ENCODE measurements around the gene GPR176.

Gene GPR176

DNA sequence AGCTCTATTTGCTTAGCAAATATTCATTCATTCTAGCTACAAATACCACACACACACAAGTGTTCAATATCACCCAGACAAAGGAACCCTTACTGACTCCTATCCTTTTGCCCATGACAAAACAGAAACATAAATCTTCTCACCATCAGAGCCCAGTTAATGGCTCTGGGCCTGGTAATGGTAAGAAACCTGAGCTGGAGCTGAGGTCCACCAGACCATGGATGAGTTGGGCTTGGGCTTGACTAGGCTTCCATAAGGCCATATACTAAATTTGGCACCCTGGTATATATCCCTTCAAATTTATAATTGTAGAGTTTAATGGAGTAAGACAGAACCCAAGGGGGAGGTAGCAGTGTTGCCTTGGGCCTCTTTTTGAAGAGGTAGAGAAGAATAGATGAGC, 29.4 kb downstream of the GPR176 start:
- no peak for DNase-seq (ENCODE audit: low spot score)

GRCh38 chr15:39889601-39890000, 30.5 kb downstream of the GPR176 start:
- DNase-seq (ENCODE audit: low spot score): no peak

- peak; percentile 1 for DNase-seq (ENCODE audit: low spot score)
Observed at GRCh38 chr15:39888809-39889208, 31.3 kb downstream of the GPR176 start.

DNA sequence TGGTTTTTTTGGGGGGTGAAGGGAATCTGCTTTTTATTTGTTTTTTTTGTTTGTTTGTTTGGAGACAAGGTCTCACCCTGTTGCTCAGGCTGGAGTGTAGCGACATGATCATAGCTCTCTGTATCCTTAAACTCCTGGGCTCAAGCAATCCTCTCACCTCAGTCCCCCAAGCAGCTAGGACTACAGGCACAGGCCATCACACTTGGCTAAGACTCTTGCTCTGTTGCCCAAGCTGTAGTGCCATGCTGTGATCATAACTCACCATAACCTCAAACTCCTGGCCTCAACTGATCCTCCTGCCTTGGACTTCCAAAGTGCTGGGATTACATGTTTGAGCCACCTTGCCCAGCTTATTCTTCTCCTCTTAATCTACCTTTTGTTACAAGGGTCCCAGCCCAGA, 31.8 kb downstream of the GPR176 start:
- no peak for DNase-seq (ENCODE audit: low spot score)

DNA sequence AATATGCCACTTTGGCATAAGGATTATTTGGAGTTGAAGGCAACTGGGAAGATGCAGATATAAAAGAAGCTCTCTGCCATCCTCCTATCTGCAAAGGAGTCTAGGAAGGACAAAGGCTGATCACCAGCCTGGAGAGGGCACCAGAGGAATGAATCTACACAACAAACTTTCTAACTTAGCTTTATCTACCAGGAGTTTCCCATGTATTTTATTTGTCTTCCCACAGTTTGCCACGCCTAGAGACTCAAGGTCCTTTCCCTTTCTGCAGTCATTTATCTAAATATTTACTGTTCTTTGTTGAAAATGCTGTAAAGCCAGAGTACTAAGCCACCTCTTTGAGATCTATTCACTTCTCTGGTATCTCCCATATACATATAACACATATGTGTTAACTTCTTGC, 32.2 kb downstream of the GPR176 start:
- peak; percentile 56 for DNase-seq (ENCODE audit: low spot score)

DNA sequence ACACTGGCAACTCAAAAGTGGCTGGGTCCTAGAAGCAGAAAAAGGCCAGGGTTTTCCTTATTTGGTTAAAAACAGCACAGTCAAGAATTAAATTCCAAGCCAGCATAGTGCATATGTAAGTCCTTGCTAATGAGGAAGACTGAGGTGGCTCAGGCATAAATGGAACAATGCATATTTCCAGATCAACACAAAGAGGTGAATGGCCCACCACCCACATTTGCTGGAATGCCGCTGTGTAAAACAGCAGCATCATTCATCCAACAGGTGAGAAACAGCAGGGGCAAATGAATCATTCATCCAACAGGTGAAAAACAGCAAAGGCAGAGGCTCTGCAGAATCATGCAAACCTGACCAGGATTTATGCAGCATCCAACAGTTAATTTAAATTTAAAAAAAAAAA, 32.9 kb downstream of the GPR176 start:
- DNase-seq (ENCODE audit: low spot score): no peak

GRCh38 chr15:39886418-39886817, 33.6 kb downstream of the GPR176 start:
- no peak for DNase-seq (ENCODE audit: low spot score)

- DNase-seq (ENCODE audit: low spot score): no peak
Observed at GRCh38 chr15:39885099-39885777, 34.8 kb downstream of the GPR176 start.

DNA sequence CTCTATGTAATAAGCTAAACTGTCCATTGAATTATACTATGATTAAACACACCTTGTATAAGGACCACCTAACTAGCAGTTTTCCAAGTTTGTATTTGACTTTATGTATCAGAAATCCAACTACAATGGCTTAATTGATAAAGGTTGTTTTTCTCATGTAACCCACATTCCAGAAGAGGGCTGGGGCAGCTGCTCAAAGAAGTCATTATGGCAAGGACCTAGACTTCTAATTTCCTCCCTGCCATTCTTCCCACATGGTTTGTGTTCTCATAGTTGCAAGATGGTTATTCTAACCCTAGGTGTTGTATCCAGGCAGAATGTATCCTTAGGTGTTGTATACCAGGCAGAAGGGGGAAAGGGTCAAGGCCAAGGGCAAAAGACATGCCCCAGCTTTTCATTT, 35.7 kb downstream of the GPR176 start:
- DNase-seq (ENCODE audit: low spot score): no peak

GRCh38 chr15:39882602-39883001, 37.5 kb downstream of the GPR176 start:
- DNase-seq (ENCODE audit: low spot score): no peak

DNA sequence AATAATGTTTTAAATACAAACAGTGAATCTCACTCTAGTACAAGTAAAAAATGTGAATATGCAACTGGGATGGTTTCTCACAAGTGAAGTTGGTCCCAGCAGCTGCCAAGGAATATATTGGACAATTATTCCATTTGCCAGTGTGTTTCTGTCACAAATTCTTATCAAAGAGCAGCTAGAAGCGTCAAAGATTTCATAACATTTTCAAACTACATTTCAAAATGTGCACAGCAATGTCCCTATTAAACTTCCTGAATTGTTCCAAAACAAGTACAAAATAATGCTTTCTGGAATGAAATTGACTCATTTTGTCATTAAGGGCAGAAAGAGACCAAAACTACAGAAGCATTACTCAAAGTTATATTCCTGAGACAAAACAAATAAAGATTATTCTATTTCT, 38.3 kb downstream of the GPR176 start:
- DNase-seq (ENCODE audit: low spot score): no peak

GRCh38 chr15:39880718-39881387, 39.2 kb downstream of the GPR176 start:
- no peak for DNase-seq (ENCODE audit: low spot score)

GRCh38 chr15:39878406-39878785, 41.7 kb downstream of the GPR176 start:
- DNase-seq (ENCODE audit: low spot score): no peak

DNA sequence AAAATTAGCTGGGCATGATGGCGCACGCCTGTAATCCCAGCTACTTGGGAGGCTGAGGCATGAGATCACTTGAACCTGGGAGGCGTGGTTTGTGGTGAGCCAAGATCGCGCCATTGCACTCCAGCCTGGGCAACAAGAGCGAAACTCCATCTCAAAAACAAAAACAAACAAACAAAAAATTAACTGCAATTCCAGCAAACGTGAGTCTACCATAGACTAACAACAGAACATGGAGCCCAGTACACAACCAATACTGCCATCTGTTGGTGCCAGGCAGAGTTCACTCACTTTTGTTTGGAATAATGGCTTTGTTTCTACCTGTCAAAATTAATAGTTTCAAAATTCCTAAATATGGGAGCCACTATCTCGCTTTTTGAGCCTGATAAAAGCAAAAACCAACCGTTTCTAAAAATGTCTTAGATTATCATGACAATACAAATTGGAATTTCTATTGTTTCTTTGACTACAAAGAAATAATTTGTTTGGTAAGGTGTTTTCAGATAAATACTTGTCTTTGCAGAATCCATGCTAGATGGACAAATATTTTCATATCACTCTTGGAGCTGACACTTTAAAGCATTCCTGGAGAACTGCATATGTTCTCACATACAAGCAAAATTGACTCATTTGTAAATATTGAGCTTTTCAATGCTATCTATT, 45.0 kb downstream of the GPR176 start:
- DNase-seq (ENCODE audit: low spot score): peak; percentile 55

- no peak for DNase-seq (ENCODE audit: low spot score)
Observed at GRCh38 chr15:39873978-39874377, 46.1 kb downstream of the GPR176 start.

GRCh38 chr15:39870537-39870936, 49.5 kb downstream of the GPR176 start:
- DNase-seq (ENCODE audit: low spot score): no peak

- no peak for DNase-seq (ENCODE audit: low spot score)
Observed at GRCh38 chr15:39869858-39870515, 50.1 kb downstream of the GPR176 start.

- no peak for DNase-seq (ENCODE audit: low spot score)
Observed at GRCh38 chr15:39869254-39869653, 50.8 kb downstream of the GPR176 start.

GRCh38 chr15:39868396-39868795, 51.7 kb downstream of the GPR176 start:
- DNase-seq (ENCODE audit: low spot score): no peak

DNA sequence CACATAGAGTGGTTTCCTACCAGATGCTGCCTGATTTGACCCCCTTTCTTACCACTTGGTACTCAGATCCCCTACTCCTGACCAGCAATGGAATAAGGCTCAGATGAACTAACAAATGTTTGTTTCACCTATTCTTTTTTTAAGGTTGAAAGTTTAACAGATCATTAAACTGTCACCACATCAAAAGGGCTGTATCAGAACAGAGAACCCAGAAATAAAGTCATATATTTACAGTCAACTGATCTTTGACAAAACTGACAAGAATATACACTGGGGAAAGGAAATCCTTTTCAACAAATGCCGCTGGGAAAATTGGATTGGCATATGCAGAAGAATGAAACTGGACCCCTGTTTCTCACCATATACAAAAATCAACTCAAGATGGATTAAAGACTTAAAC, 56.0 kb downstream of the GPR176 start:
- no peak for DNase-seq (ENCODE audit: low spot score)

DNA sequence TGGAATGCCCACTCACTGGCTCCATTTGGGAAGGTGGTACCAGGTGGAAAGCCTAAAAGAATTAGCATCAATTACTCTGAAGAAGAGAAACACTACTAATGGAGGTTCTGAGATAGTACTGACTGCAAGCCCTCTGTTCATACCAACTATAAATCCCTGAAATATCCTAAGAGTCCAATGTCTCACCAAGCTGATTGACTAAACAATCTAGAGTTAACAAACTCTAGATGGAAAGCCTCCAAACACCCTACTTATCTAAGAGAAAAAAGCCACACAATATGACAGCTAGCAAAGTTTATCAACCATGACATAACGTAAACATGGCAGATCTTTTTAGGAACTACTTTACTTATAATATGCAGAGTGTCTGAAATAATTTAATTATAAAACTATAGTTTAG, 59.2 kb downstream of the GPR176 start:
- DNase-seq (ENCODE audit: low spot score): no peak

GRCh38 chr15:39860200-39860599, 59.9 kb downstream of the GPR176 start:
- DNase-seq (ENCODE audit: low spot score): no peak

DNA sequence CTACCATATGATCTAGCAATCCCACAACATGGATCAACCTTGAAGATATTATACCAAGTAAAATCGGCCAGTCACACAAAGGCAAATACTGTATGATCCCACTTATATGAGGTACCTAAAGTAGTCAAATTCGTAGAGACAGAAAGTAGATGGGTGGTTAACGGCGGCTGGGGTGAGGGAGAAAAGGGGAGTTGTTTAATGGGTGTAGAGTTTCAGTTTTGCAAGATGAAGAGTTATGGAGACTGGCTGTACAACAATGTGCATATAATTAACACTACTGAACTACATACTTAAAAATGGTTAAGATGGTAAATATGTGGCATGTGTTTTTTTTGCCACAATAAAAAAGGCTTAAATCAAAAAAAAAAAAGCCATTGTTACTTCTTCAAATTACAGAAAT, 60.4 kb downstream of the GPR176 start:
- no peak for DNase-seq (ENCODE audit: low spot score)

All from RKO (cell line).